Measurements from ENCODE around the gene PMPCA. TPM values are rescaled to one million over a fixed set of nuclear protein-coding genes. Genes with fewer than 3 reads are reported as not detected.

Gene PMPCA
- total and polyA plus RNA-seq, 2 of the 13 experiments (the other 11 are each of a cell fraction or from before 2014, with no cell fraction given) = 70.2 to 88.4 TPM

- H3K27me3 ChIP-seq (ENCODE audit: control insufficient read depth in 1 of 2, insufficient read depth in 2 of 2, low read length in 2 of 2) = no peaks in the 10 kb centered on the region
- no peak overlapping the region for H3K4me2 ChIP-seq (ENCODE audit: low read depth, low read length)
- H3K4me3 ChIP-seq (replicated peaks in 1 of 3; ENCODE audit: insufficient read depth in 1 of 3, low read depth in 2 of 3, low read length in 3 of 3) = no peak overlapping the region
- in situ Hi-C loops (cut with HindIII; ENCODE audit: extremely low pct_ligation_motif_present, low pct_unique_long_range_greater_than_20kb) (no loop called here), intact Hi-C loops (cut with micrococcal nuclease; ENCODE audit: unreplicated experiment) (no loop called here)
- no peaks in the 10 kb centered on the region for H3K4me1 ChIP-seq (ENCODE audit: insufficient read depth, low read length)
- peaks cover 52 to 89% of the 10 kb centered on the region in 2 experiments for H3K36me3 ChIP-seq (replicated peaks in 1 of 2; ENCODE audit: control insufficient read depth in 1 of 2, insufficient read depth in 2 of 2, low read length in 2 of 2)
- no peak for FAIRE-seq
- no peak overlapping the region for H3K9ac ChIP-seq (ENCODE audit: insufficient read depth, low read depth, low read length)
- ChIA-PET POLR2A (interaction anchor here (0.6 kb wide), 1 partner anchor 54 kb away, joined by 3 read pairs; the partner anchor contains the start of genes ENTR1 and PMPCA), CTCF (ENCODE audit: low intra/inter-chr PET ratio, low total read pairs) (no interaction called here)
- no peak overlapping the region for H3K27ac ChIP-seq (ENCODE audit: extremely low read length, insufficient read depth, low read length)
- no peak overlapping the region for H2AFZ ChIP-seq (ENCODE audit: low read length)
- no peaks in the 10 kb centered on the region for H3K79me2 ChIP-seq (ENCODE audit: insufficient read depth, low read length)
- 97% methylated on average over 6 of the region's 6 CpGs for WGBS (ENCODE audit: low lambda C conversion rate)
- TF ChIP-seq MXD4 (CRISPR knock-in tag; IDR thresholded peaks at IDR 0.05) (no peak), HMG20A (CRISPR knock-in tag; IDR thresholded peaks at IDR 0.05; ENCODE audit: borderline replicate concordance) (no peak), ZKSCAN8 (CRISPR knock-in tag; IDR thresholded peaks at IDR 0.05; ENCODE audit: borderline replicate concordance) (no peak), MBNL3 (CRISPR knock-in tag; conservative IDR thresholded peaks at IDR 0.05) (no peak), ZNF546 (CRISPR knock-in tag; conservative IDR thresholded peaks at IDR 0.05) (no peak), ZNF878 (CRISPR knock-in tag; IDR thresholded peaks at IDR 0.05) (no peak), ZKSCAN5 (CRISPR knock-in tag; IDR thresholded peaks at IDR 0.05) (no peak), NR1H2 (CRISPR knock-in tag; IDR thresholded peaks at IDR 0.05; ENCODE audit: borderline replicate concordance, low read depth) (no peak), KLF16 (CRISPR knock-in tag; IDR thresholded peaks at IDR 0.05) (no peak), ZBTB42 (CRISPR knock-in tag; IDR thresholded peaks at IDR 0.05) (no peak)
- TF ChIP-seq, protein P1, sequence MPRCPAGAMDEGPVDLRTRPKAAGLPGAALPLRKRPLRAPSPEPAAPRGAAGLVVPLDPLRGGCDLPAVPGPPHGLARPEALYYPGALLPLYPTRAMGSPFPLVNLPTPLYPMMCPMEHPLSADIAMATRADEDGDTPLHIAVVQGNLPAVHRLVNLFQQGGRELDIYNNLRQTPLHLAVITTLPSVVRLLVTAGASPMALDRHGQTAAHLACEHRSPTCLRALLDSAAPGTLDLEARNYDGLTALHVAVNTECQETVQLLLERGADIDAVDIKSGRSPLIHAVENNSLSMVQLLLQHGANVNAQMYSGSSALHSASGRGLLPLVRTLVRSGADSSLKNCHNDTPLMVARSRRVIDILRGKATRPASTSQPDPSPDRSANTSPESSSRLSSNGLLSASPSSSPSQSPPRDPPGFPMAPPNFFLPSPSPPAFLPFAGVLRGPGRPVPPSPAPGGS (CRISPR knock-in tag; IDR thresholded peaks at IDR 0.05) = no peak
- DNase-seq (ENCODE audit: low spot score) = no peak
- no TSS peak for BruUV-seq (replicated peaks)
- no peaks in the 10 kb centered on the region for H3K9me3 ChIP-seq (ENCODE audit: low read length)
- no peaks in the 10 kb centered on the region for H4K20me1 ChIP-seq (ENCODE audit: insufficient read depth, low read length)
- ATAC-seq = no peak
Observed at GRCh38 chr9:136464241-136464640, 53.8 kb downstream of the PMPCA start.

Measured in HepG2 (cell line).